ENCODE measurements around the gene CARS2.
A peak's percentile ranks its signal among the peaks of the same experiment; 100 is the strongest.
"Not testable (repeated sequence)": the region's sequence is repeated elsewhere in the genome, so short reads cannot be mapped to it uniquely, and the experiment has no call there.

CARS2 gene

DNA sequence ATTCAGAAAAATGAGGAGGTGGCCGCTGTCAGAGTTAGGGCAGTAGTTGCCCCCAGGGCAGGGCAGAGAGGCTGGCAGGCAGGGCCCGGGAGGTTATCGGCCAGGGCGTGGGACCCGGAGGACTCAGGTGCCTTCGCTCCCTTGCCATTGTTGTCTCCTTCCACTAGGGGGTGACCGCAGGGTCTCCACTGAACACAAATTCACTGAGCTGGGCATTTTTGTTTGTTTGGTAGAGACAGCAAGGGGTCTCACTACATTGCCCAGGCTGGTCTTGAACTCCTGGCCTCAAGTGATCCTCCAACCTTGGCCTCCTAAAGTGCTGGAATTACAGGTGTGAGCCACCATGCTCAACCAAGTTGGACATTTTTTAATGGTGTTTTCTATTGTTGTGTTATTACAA, 25.1 kb downstream of the CARS2 start:
- no peak for TF ChIP-seq ZFX (IDR thresholded peaks at IDR 0.05; ENCODE audit: borderline replicate concordance)
- TF ChIP-seq, protein P1, sequence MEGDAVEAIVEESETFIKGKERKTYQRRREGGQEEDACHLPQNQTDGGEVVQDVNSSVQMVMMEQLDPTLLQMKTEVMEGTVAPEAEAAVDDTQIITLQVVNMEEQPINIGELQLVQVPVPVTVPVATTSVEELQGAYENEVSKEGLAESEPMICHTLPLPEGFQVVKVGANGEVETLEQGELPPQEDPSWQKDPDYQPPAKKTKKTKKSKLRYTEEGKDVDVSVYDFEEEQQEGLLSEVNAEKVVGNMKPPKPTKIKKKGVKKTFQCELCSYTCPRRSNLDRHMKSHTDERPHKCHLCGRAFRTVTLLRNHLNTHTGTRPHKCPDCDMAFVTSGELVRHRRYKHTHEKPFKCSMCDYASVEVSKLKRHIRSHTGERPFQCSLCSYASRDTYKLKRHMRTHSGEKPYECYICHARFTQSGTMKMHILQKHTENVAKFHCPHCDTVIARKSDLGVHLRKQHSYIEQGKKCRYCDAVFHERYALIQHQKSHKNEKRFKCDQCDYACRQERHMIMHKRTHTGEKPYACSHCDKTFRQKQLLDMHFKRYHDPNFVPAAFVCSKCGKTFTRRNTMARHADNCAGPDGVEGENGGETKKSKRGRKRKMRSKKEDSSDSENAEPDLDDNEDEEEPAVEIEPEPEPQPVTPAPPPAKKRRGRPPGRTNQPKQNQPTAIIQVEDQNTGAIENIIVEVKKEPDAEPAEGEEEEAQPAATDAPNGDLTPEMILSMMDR (IDR thresholded peaks at IDR 0.05) = peak; percentile 54
- H3K27ac ChIP-seq = no peak overlapping the region

DNA sequence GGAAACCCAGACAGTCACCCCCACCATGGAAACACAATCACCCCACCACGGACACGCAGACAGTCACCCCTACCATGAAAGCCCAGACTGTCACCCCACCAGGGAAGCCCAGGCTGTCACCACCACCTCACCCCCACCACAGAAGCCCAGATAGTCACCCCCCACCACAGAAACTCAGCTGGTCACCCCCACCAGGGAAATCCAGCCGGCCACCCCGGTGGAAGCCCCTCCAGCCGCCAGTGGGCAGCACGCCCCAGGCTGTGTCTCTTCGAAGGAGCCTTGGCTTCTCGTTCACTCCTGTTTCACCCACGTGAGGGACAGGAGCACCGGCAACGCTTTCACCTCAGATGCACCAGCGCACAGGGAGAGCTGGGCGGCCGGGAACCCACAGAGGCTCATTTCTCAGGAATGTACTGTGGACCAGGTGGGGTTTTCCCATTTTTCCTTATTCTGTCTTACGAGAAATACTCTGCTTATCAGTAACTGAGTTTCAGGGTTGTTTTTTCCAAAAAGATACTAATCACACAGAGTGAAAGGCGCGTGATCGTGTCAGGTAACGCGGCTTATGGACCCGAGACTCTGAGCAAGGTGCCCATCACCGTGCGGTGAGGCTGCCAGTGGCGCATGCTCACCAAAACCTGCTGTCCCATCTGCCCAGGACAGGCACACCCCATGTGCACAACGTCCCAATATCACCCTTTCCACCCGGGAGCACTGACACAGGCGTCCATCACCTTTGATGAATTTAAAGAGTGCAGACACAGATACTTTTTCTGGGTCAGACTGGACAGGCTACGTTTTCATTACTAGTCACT, 28.0 kb downstream of the CARS2 start:
- TF ChIP-seq, protein P1 (IDR thresholded peaks at IDR 0.05) = no peak
- no peak for TF ChIP-seq ZFX (IDR thresholded peaks at IDR 0.05; ENCODE audit: borderline replicate concordance)
- H3K27ac ChIP-seq = no peak overlapping the region

DNA sequence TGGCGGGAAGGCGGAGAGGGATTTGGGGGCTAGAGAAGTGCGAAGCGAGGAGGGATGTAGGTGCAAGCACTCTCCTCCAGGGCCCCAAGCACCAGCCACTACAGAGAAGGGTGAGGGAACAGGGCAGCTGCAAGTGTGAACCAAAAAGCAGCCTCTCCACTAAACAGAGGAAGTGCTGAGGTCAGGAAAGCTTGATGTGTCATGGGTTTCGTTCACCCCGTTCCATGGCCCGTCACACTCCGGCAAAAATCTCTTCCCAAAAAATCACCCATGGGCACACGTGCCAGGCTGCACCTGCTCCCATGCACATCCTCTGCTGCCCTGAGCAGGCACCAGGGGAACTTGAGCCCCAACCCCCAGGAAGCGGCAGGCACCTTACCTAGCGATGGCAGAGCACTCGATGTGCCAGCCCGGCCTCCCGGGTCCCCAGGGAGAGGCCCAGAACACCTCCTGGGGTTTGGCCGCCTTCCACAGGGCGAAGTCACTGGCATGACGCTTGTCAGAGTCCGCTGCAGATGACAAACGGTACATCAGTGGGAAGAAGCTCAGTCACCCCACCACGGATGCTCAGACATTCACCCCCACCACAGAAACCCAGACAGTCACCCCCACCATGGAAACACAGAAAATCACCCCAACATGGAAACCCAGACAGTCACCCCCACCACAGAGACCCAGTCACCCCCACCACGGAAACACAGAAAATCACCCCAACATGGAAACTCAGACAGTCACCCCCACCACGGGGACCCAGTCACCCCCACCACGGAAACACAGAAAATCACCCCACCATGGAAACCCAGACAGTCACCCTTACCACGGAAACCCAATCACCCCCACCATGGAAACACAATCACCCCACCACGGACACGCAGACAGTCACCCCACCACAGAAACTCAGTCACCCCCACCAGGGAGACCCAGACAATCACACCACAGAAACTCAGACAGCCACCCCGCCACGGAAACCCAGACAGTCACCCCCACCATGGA, 29.0 kb downstream of the CARS2 start:
- TF ChIP-seq, protein P1 (IDR thresholded peaks at IDR 0.05) = no peak
- no peak for TF ChIP-seq ZFX (IDR thresholded peaks at IDR 0.05; ENCODE audit: borderline replicate concordance)
- no peak overlapping the region for H3K27ac ChIP-seq

DNA sequence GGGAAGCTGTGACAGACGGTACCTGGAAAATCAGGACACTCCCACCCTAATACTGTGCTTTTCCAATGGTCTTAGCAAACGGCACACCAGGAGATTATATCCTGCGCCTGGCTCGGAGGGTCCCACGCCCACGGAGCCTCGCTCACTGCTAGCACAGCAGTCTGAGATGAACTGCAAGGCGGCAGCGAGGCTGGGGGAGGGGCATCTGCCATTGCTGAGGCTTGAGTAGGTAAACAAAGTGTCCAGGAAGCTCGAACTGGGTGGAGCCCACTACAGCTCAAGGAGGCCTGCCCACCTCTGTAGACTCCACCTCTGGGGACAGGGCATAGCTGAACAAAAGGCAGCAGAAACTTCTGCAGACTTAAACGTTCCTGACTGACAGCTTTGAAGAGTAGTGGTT, 36.1 kb downstream of the CARS2 start:
- not testable (repeated sequence) for H3K27ac ChIP-seq

DNA sequence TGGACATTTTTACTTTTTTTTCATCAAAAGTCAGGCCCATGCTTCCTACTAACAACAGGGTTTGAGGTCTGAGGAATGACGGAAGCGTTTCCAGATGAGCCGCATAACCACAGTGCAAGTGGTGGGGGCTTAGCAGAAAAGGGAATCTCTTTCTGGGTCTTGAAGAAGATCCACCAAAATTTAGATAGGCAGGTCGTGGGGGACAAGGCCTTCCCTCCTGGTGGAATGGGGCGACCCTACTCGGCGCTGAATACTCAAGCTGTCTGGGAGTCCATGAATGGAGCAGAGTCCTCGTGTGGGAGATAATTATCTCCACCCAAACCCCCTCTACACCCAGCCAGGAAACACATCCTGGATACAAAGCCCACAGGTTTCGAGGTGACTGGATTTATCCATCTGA, 36.9 kb downstream of the CARS2 start:
- TF ChIP-seq, protein P1 (IDR thresholded peaks at IDR 0.05) = no peak
- TF ChIP-seq ZFX (IDR thresholded peaks at IDR 0.05; ENCODE audit: borderline replicate concordance) = no peak
- no peak overlapping the region for H3K27ac ChIP-seq

DNA sequence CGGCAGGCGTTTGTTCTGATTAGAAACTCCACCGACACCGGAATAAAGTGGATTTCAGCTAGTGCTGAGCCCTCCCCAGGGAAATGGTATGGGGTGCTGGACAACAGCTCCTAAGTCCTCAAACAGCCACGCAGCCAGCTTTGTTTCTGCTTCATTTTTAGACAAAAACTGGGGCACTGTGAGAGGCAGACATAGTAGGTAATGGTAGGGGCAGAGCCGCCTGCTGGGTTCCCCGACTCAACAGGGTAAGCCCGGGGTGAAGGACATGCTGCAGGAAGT, 39.7 kb downstream of the CARS2 start:
- H3K27ac ChIP-seq = no peak overlapping the region
- no peak for TF ChIP-seq ZFX (IDR thresholded peaks at IDR 0.05; ENCODE audit: borderline replicate concordance)
- TF ChIP-seq, protein P1 (IDR thresholded peaks at IDR 0.05) = no peak

DNA sequence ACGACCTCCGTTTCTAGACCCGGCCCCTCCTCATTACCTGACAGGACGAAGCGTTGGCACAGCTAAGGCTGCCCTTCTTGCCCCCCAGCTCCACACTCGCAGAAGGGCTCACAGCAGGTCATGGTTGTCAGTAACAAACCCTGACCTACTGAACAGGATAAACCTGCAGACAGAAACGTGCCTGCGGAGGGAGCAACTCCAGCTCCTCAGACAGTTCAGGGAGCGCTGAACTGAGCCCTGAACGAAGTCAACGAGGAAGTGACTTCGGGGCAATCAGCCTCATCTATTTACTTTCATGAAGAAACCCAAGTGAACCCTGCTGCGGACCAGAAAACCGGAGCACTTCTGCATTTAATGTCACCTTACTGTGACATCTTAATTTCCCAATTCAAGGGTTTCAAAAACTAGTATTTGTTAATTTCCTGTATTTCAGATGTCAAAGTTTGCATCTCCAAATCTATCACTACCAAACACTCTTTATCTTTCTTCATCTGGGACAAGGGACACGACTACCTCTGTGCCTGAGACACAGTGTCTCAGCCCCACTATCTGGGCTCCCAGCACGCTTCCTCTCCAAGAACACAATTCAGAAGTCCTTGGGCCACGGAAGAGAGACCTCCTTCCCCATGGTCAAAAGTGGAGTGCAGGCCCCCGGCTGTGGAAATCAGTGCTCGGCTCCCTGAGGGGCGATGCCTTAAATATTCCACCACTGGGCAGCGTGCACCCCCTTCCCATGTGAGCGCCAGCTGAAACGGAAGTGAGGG, 40.2 kb downstream of the CARS2 start:
- TF ChIP-seq ZFX (IDR thresholded peaks at IDR 0.05; ENCODE audit: borderline replicate concordance) = no peak
- TF ChIP-seq, protein P1 (IDR thresholded peaks at IDR 0.05) = no peak

More for the DNA sequence above, 40.2 kb downstream of the CARS2 start:
- H3K27ac ChIP-seq = no peak overlapping the region

Measured in 22Rv1 (cell line).